H1 (cell line): ENCODE data around the gene CYP2A13. TPM values are rescaled to one million over a fixed set of nuclear protein-coding genes. Genes with fewer than 3 reads are reported as not detected.

Source experiments
- CTCF ChIA-PET: fragments of 300-600 bp; sonication (Branson Sonifier 250); formaldehyde crosslinking; loops from one replicate; lab custom pipeline; 2021; ENCODE audit not compliant: partially characterized antibody; lab: Charles Lee
- POLR2A ChIA-PET: fragments of 300-600 bp; sonication (Branson Sonifier 250); formaldehyde crosslinking; loops from one replicate; lab custom pipeline; 2021; ENCODE audit warnings: inconsistent platforms; ENCODE audit not compliant: partially characterized antibody; lab: Charles Lee
- DNase-seq, 2 experiments: peaks; one replicate each; pipeline versions ENCODE4 v3.0.0 to v3.0.0-alpha.2; 2010 to 2022; ENCODE audit warnings: low spot score in 2 of 2, low read depth in 1 of 2, mixed read lengths in 1 of 2
- FAIRE-seq: peaks from 2 replicates; lab custom pipeline; 2011; peaks lifted over from hg19 to GRCh38; lab: Jason Lieb, UNC
- H2AFZ ChIP-seq: 2 replicates; pipeline ENCODE4 v1.8.1; 2012; ENCODE audit warnings: low read length, inconsistent platforms
- H2AK5ac ChIP-seq: 2 replicates; pipeline ENCODE4 v1.6.1; 2013; ENCODE audit warnings: low read depth, low read length
- H2BK120ac ChIP-seq: replicated peaks from 2 replicates; pipeline ENCODE3; 2013; ENCODE audit warnings: low read depth, low read length, inconsistent platforms
- H2BK12ac ChIP-seq: 2 replicates; pipeline ENCODE4 v1.6.1; 2013; ENCODE audit warnings: low read depth, low read length
- H2BK15ac ChIP-seq: 2 replicates; pipeline ENCODE4 v1.6.1; 2013; ENCODE audit warnings: low read length
- H2BK20ac ChIP-seq: 2 replicates; pipeline ENCODE4 v1.6.1; 2013; ENCODE audit warnings: low read length
- H2BK5ac ChIP-seq: 2 replicates; pipeline ENCODE4 v1.6.1; 2013; ENCODE audit warnings: low read depth, low read length
- H3K14ac ChIP-seq: 2 replicates; pipeline ENCODE4 v1.6.1; 2013; ENCODE audit warnings: inconsistent platforms; ENCODE audit not compliant: insufficient read length
- H3K18ac ChIP-seq: 2 replicates; pipeline ENCODE4 v1.6.1; 2013; ENCODE audit warnings: low read length; ENCODE audit errors: extremely low read depth
- H3K23ac ChIP-seq: 2 replicates; pipeline ENCODE4 v1.6.1; 2013; ENCODE audit warnings: inconsistent platforms; ENCODE audit not compliant: insufficient read length
- H3K23me2 ChIP-seq: 2 replicates; pipeline ENCODE4 v1.6.1; 2013; ENCODE audit warnings: low read depth, low read length
- H3K27ac ChIP-seq: 2 replicates; pipeline ENCODE4 v1.6.1; 2011; ENCODE audit warnings: low read depth, low read length, inconsistent platforms
- H3K27me3 ChIP-seq, 4 experiments: replicated peaks in 1 of 4; 1 replicate in 1 of 4; 2 replicates in 3 of 4; pipeline versions ENCODE4 v1.6.1 to v1.8.1; 2011 to 2013; ENCODE audit warnings: low read length in 3 of 4, mild to moderate bottlenecking in 3 of 4, inconsistent platforms in 2 of 4, mixed read lengths in 2 of 4, moderate library complexity in 1 of 4; ENCODE audit not compliant: control insufficient read depth in 3 of 4, insufficient read depth in 3 of 4; ENCODE audit errors: extremely low read depth in 1 of 4
- H3K36me3 ChIP-seq, 4 experiments: 2 replicates each; pipeline versions ENCODE4 v1.6.1 to v1.8.1; 2011 to 2013; ENCODE audit warnings: mild to moderate bottlenecking in 4 of 4, low read length in 3 of 4, moderate library complexity in 2 of 4, control low read depth in 1 of 4, inconsistent platforms in 1 of 4; ENCODE audit not compliant: insufficient read depth in 4 of 4, control insufficient read depth in 2 of 4
- H3K4ac ChIP-seq: replicated peaks from 2 replicates; pipeline ENCODE3; 2013; ENCODE audit warnings: low read length, low read depth, mixed read lengths, inconsistent platforms; ENCODE audit not compliant: insufficient read length
- H3K4me1 ChIP-seq, 4 experiments: replicated peaks in 1 of 4; 1 replicate in 1 of 4; 2 replicates in 3 of 4; pipeline versions ENCODE4 v1.6.1 to v1.8.1; 2011 to 2013; ENCODE audit warnings: low read length in 3 of 4, inconsistent platforms in 2 of 4, mixed read lengths in 1 of 4; ENCODE audit not compliant: insufficient read depth in 4 of 4, control insufficient read depth in 3 of 4
- H3K4me2 ChIP-seq, 2 experiments: 2 replicates each; pipeline versions ENCODE4 v1.6.1 to v1.8.1; 2011 to 2013; ENCODE audit warnings: low read depth in 2 of 2, low read length in 2 of 2, control low read depth in 1 of 2, inconsistent platforms in 1 of 2, mild to moderate bottlenecking in 1 of 2; ENCODE audit not compliant: insufficient read depth in 1 of 2
- H3K4me3 ChIP-seq, 4 experiments: fragments of 200-600, 300-600 bp in 1 of 4; sonication (generic), shearing (Covaris generic), sonication (Bioruptor Twin) in 1 of 4; 2 replicates each; pipeline versions ENCODE4 v1.5.1 to v1.8.1; 2011 to 2016; ENCODE audit warnings: low read length in 4 of 4, low read depth in 3 of 4, control low read depth in 2 of 4, inconsistent platforms in 2 of 4, mild to moderate bottlenecking in 2 of 4, mixed read lengths in 1 of 4, moderate library complexity in 1 of 4; ENCODE audit not compliant: insufficient read depth in 2 of 4; ENCODE audit errors: extremely low read depth in 1 of 4
- H3K56ac ChIP-seq: replicated peaks from 2 replicates; pipeline ENCODE3; 2013; ENCODE audit warnings: low read depth, mild to moderate bottlenecking, mixed read lengths, low read length, inconsistent platforms; ENCODE audit not compliant: insufficient read length
- H3K79me1 ChIP-seq: 2 replicates; pipeline ENCODE4 v1.6.1; 2013; ENCODE audit warnings: low read depth, low read length, control low read depth
- H3K79me2 ChIP-seq, 2 experiments: 2 replicates each; pipeline versions ENCODE4 v1.6.1 to v1.8.1; 2012 to 2013; ENCODE audit warnings: low read length in 2 of 2, mild to moderate bottlenecking in 2 of 2, inconsistent platforms in 1 of 2; ENCODE audit not compliant: insufficient read depth in 2 of 2, control insufficient read depth in 1 of 2
- H3K9ac ChIP-seq, 4 experiments: replicated peaks in 1 of 4; 1 replicate in 1 of 4; 2 replicates in 3 of 4; pipeline versions ENCODE4 v1.6.1 to v1.8.1; 2011 to 2013; ENCODE audit warnings: low read depth in 3 of 4, low read length in 3 of 4, control low read depth in 2 of 4, mild to moderate bottlenecking in 2 of 4, moderate library complexity in 2 of 4, inconsistent platforms in 1 of 4; ENCODE audit errors: extremely low read depth in 1 of 4
- H3K9me3 ChIP-seq, 2 experiments: 2 replicates each; pipeline versions ENCODE4 v1.6.1 to v1.8.1; 2012 to 2013; ENCODE audit warnings: mild to moderate bottlenecking in 2 of 2, moderate library complexity in 2 of 2, control low read depth in 1 of 2, inconsistent platforms in 1 of 2, low read depth in 1 of 2, low read length in 1 of 2, mixed read lengths in 1 of 2; ENCODE audit not compliant: insufficient read depth in 2 of 2
- H4K20me1 ChIP-seq, 2 experiments: replicated peaks in 1 of 2; 2 replicates each; pipeline versions ENCODE3 to v1.8.1; 2011 to 2013; ENCODE audit warnings: inconsistent platforms in 2 of 2, low read length in 2 of 2, mild to moderate bottlenecking in 1 of 2; ENCODE audit not compliant: insufficient read depth in 2 of 2, control insufficient read depth in 1 of 2
- H4K5ac ChIP-seq: 2 replicates; pipeline ENCODE4 v1.6.1; 2013; ENCODE audit warnings: low read length, low read depth, mixed read lengths, inconsistent platforms; ENCODE audit not compliant: insufficient read length
- H4K8ac ChIP-seq: 2 replicates; pipeline ENCODE4 v1.8.0; 2013; ENCODE audit warnings: mild to moderate bottlenecking, moderate library complexity, low read length, inconsistent platforms; ENCODE audit not compliant: insufficient read depth; ENCODE audit errors: extremely low read depth
- H4K91ac ChIP-seq: replicated peaks from 2 replicates; pipeline ENCODE3; 2013; ENCODE audit warnings: low read length, mixed read lengths, inconsistent platforms; ENCODE audit not compliant: insufficient read length
- ATF2 ChIP-seq: IDR thresholded peaks from 2 replicates; pipeline ENCODE4 v1.6.1; 2012; ENCODE audit warnings: low read length, inconsistent platforms
- CREB1 ChIP-seq: IDR thresholded peaks from 2 replicates; pipeline ENCODE4 v1.6.1; 2012; ENCODE audit warnings: inconsistent platforms
- FOSL1 ChIP-seq: IDR thresholded peaks from 2 replicates; pipeline ENCODE4 v1.6.1; 2011; ENCODE audit warnings: mild to moderate bottlenecking, low read depth, low read length, moderate library complexity; ENCODE audit not compliant: insufficient read depth
- GABPA ChIP-seq: IDR thresholded peaks from 2 replicates; pipeline ENCODE4 v1.6.1; 2011; ENCODE audit warnings: mild to moderate bottlenecking, low read length, moderate library complexity, borderline replicate concordance; ENCODE audit not compliant: insufficient read depth
- GTF2F1 ChIP-seq: IDR thresholded peaks from 2 replicates; pipeline ENCODE4 v1.6.1; 2012; ENCODE audit warnings: low read depth, low read length, improper control_type of control experiment, borderline replicate concordance
- MAFK ChIP-seq: IDR thresholded peaks from 2 replicates; pipeline ENCODE4 v1.6.1; 2012; ENCODE audit warnings: low read depth, mild to moderate bottlenecking, improper control_type of control experiment, low read length
- SP2 ChIP-seq: IDR thresholded peaks from 2 replicates; pipeline ENCODE4 v1.6.1; 2012; ENCODE audit warnings: mild to moderate bottlenecking, low read length, inconsistent platforms
- TAF1 ChIP-seq: IDR thresholded peaks from 2 replicates; pipeline ENCODE4 v1.6.1; 2011; ENCODE audit warnings: mild to moderate bottlenecking, low read depth, low read length
- YY1 ChIP-seq: IDR thresholded peaks from 2 replicates; pipeline ENCODE4 v1.6.1; 2011; ENCODE audit warnings: low read depth, mild to moderate bottlenecking, low read length
- ZNF274 ChIP-seq: IDR thresholded peaks from 2 replicates; pipeline ENCODE4 v1.7.0; 2012; ENCODE audit warnings: low read length, borderline replicate concordance; ENCODE audit errors: extremely low read depth
- WGBS, 2 experiments: shearing (Covaris generic) in 1 of 2; methylation state at CpG; one replicate each; pipeline versions ENCODE4 v1.1.6 to v1.1.7; 2013 to 2015; ENCODE audit warnings: low lambda C conversion rate in 2 of 2, mixed read lengths in 2 of 2, inconsistent platforms in 1 of 2, low coverage in 1 of 2, missing lambda C conversion rate in 1 of 2; ENCODE audit not compliant: insufficient replicate concordance in 2 of 2, insufficient coverage in 1 of 2, insufficient read length in 1 of 2; ENCODE audit errors: extremely low coverage in 1 of 2, missing lambda C conversion rate in 1 of 2; 5-methylcytosine and 5-hydroxymethylcytosine counted together
- polyA plus RNA-seq, 7 experiments: library from polyadenylated mRNA; depleted of rRNA in 3 of 7; stranded (reverse) in 5 of 7; unstranded in 2 of 7; fragments of >200 nt in 5 of 7; fragments of 200-250 nt in 2 of 7; gene quantifications; 1 replicate in 5 of 7; 2 replicates in 1 of 7; 4 replicates in 1 of 7; pipeline versions ENCODE4 v1.2.1 to v1.2.3, GENCODE V29; 2011 to 2013; ENCODE audit warnings: missing spikeins in 2 of 7, mixed read lengths in 2 of 7
- total RNA-seq: library from RNA; stranded (reverse); fragmentation: NEBNext Ultra II Directional; extraction: Animal tissue kit (Norgen Biotek cat#: 25700); gene quantifications from 2 replicates; pipeline ENCODE4 v1.2.1, GENCODE V29; 2021

The CYP2A13 gene
- total and polyA plus RNA-seq, 2 of the 8 experiments (the other 6 are each of a cell fraction or from before 2014, with no cell fraction given), result 0.60 to 0.63 TPM

GRCh38 chr19:41116261-41116660, 28.0 kb downstream of the CYP2A13 start:
- Histone ChIP-seq H2BK12ac (no peak overlapping the region), H3K4me2 (no peak overlapping the region), H3K4me3 (no peak overlapping the region), H3K4me1 (no peaks in the 10 kb centered on the region; a peak in 1 of 7 replicates), H2BK20ac (no peak overlapping the region), H4K91ac (no peak overlapping the region), H3K9ac (no peak overlapping the region; a peak in 1 of 7 replicates), H3K4ac (no peak overlapping the region), H2AK5ac (no peak overlapping the region), H2BK15ac (no peak overlapping the region), H4K20me1 (no peaks in the 10 kb centered on the region), H3K79me1 (no peaks in the 10 kb centered on the region), H3K56ac (no peak overlapping the region), H2BK120ac (no peak overlapping the region), H3K23ac (no peak overlapping the region), H3K14ac (no peak overlapping the region), H2AFZ (no peak overlapping the region), H3K27ac (no peak overlapping the region), H3K27me3 (no peaks in the 10 kb centered on the region), H3K18ac (no peak overlapping the region), H2BK5ac (no peak overlapping the region), H4K8ac (no peak overlapping the region), H3K23me2 (peaks cover 2% of the 10 kb centered on the region; the same call in 1 of the 2 replicates), H4K5ac (no peak overlapping the region), H3K9me3 (peaks cover 25 to 28% of the 10 kb centered on the region in 2 experiments), H3K36me3 (no peaks in the 10 kb centered on the region), H3K79me2 (no peaks in the 10 kb centered on the region)
- 85% methylated on average over 8 of the region's 8 CpGs; no CpG with 5 or more reads in 1 of the 2 experiments for WGBS, 2 experiments
- ChIA-PET CTCF (interaction anchor here (0.6 kb wide), 1 partner anchor 10 kb away, joined by 3 read pairs; no protein-coding TSS in a partner anchor), POLR2A (no interaction called here)
- DNase-seq (no peak), FAIRE-seq (no peak)
- TF ChIP-seq ZNF274, result no peak
- no peak for TF ChIP-seq CREB1
- TF ChIP-seq GABPA, result no peak
- TF ChIP-seq SP2, result no peak
- no peak for TF ChIP-seq TAF1
- no peak for TF ChIP-seq YY1
- no peak for TF ChIP-seq ATF2
- no peak for TF ChIP-seq FOSL1
- TF ChIP-seq GTF2F1, result no peak
- no peak for TF ChIP-seq MAFK
